GM10266 (cell line): ENCODE measurements around the gene P2RX1.

ENCODE experiments used
- DNase-seq: peaks from one replicate; pipeline ENCODE4 v3.0.0; 2012; ENCODE audit errors: extremely low spot score
- CTCF ChIP-seq: IDR thresholded peaks from 2 replicates; pipeline ENCODE4 v1.5.1; 2012; ENCODE audit warnings: mild to moderate bottlenecking, low read depth; ENCODE audit not compliant: control insufficient read depth, insufficient read depth; ENCODE audit errors: missing control alignments

Gene P2RX1

DNA sequence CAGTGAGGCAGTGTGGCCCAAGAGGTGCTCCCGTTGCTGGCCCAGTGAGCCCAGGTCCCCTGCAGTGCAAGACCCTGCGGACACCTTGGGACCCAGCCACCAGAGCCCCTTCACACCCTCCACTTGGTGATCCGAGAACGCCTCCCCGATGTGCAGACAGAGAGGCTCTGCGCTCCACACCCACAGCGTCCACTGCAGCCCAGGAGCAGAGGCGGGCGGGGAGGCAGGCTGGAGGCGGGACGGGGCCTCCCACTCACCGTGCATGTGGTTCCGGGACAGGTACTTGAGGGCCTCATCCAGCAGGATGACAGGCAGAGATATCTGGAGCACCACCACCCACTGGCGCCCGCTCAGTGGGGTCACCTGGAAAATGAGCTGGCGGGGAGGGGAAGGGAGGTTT lies 12.1 kb upstream of the P2RX1 start:
- TF ChIP-seq CTCF = no peak
- no peak for DNase-seq

- no peak for TF ChIP-seq CTCF
- no peak for DNase-seq
Observed at GRCh38 chr17:3927628-3928340, 11.5 kb upstream of the P2RX1 start.

DNA sequence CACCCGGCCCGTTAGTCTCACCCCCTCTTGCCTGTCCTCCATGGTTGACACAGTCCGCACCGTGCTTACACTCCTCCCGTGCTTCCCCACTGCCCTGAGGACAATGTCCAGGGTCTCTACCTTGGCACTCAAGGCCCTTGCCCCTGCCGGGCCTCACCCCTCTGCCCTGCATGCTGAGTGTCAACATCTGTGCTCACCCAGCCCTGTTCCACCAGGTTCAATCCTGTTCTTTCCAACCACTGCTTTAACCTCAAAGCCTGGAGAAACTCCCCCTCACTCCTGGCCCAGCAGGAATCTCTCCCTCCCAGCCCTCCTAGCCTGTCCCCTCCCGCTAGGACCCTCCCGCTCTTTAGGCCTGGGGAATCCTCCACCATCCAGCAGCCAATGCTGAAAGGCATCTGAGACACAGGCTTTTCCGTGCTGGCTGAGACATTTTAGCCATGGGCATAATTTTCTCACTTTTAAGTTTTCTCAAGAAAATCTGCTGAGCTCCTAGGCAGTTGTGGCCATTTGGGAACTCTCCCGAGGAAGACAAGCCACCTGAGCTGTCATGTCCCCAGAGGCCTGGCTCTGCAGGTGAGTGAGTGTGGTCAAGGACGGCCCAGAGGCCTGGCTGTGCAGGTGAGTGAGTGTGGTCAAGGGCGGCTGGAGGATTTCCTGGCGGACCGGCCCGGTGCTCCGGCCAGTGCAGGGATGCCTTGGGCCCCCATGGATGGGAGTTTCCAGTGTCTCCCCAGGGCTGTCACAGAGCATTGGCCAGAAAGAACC lies 10.8 kb upstream of the P2RX1 start:
- no peak for TF ChIP-seq CTCF
- DNase-seq = no peak

DNA sequence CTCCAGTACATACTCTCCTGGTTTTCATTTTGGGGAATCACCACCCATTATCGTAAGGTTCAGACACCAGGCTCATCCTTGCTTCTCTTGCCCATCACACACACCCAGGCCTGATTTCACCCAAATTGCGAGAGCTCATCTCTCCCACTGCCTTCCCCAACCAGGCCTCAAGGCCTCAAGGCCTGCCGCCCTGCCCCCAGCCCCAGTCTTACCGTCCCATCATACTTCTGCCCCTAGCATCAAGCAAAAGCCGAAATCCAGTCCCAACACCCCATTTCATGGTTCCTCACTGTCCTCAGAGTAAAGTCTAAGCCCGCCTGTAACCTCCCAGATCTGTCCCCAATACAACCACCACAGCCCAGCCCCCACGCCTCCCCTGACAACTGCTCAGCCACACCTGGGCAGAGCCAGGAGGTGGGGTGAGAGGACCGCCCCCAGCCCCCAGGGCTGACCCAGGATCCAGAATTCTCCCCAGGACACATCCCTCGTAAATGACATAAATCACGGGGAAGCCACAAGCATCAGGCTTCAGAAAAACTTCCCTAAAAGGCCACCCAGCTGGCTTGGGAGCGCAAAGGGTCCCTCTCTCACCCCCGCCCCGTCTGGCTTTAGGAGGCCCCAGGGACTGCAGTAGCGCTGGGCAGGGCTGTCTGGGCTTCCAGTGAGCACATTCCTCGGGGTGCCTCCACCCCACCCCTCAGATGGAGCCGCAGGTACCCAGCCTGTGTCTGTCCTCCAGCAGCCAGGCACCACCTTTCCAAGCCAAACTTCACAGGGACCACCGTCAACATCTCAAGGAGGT lies 9.6 kb upstream of the P2RX1 start:
- no peak for TF ChIP-seq CTCF
- no peak for DNase-seq

DNA sequence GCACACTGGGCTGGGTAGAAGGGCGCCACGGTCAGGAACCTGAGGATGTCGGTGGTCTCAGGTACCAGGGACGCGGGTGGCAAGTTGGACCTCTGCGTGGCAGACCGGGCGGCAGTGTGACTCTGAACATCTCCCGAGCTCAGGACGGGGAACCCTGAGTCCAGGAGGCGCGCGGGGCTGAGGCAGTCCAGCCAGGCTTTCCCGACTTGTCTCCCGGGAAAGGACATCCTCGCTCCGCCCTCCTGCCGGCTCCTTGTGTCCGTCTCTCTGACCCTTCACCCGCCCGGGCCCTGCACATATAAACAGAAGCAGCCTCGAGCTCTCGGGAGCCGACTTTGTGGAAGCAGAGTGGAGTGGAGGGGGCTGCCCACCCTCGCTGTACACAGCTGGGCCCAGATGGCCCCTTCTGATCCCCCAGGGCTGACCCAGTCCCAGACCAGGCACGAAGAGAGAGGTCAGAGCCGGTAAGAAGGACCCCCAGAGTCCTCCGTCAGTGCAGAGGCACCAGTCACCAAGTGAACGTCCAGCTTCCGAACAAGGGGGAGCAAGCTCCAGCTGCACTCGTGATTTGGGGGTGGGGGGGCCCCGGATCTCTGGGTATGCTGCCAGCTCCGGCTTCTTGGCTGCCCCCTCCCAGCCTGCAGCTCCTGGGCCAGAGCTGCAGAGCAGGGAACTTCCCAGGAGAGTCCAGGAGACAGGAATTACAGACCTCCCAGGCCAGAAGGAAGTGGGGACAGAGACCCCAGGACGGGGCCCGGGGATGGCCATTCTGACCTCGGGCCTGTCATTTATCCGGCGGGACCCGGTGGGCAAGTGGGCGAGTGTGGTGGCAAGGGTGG lies 8.5 kb upstream of the P2RX1 start:
- no peak for DNase-seq
- no peak for TF ChIP-seq CTCF

GRCh38 chr17:3923466-3924190 lies 7.4 kb upstream of the P2RX1 start:
- no peak for DNase-seq
- TF ChIP-seq CTCF = no peak
